Measurements from ENCODE around the gene HCRTR1.

GRCh38 chr1:31642897-31643296, 25.4 kb downstream of the HCRTR1 start:
- TF ChIP-seq POLR2AphosphoS5 (IDR thresholded peaks at IDR 0.05) (no peak), CTCF (IDR thresholded peaks at IDR 0.05) (no peak)
